CD4-positive, CD25-positive, alpha-beta regulatory T cell (primary cell): ENCODE measurements around the gene LCE3A. TPM values are rescaled to one million over a fixed set of nuclear protein-coding genes. Genes with fewer than 3 reads are reported as not detected.
A peak's percentile ranks its signal among the peaks of the same experiment; 100 is the strongest.
"Not testable (repeated sequence)": the region's sequence is repeated elsewhere in the genome, so short reads cannot be mapped to it uniquely, and the experiment has no call there.

Experiments used
- ATAC-seq, 2 donors: fragments of 150-1000 bp; cut with Tn5 transposase; one replicate each; pipeline ENCODE4 v1.10.0; 2021; ENCODE audit warnings: low read depth in 2 of 2, moderate number of reproducible peaks in 2 of 2, moderate library complexity in 1 of 2
- DNase-seq, 3 donors: peaks; one replicate each; pipeline versions ENCODE4 v3.0.0 to v3.0.0-alpha.2; 2012 to 2022; ENCODE audit warnings: mixed read lengths in 1 of 3
- H3K27ac ChIP-seq: one replicate; pipeline ENCODE4 v1.7.0; 2013; ENCODE audit warnings: mild to moderate bottlenecking, low read length; ENCODE audit not compliant: insufficient read depth, poor library complexity, severe bottlenecking
- H3K27me3 ChIP-seq: one replicate; pipeline ENCODE4 v1.7.0; 2013; ENCODE audit warnings: low read length; ENCODE audit not compliant: control insufficient read depth, insufficient read depth
- H3K36me3 ChIP-seq: one replicate; pipeline ENCODE4 v1.7.0; 2013; ENCODE audit warnings: mild to moderate bottlenecking, low read length, moderate library complexity; ENCODE audit not compliant: control insufficient read depth, insufficient read depth
- H3K4me1 ChIP-seq: 2 replicates; pipeline ENCODE4 v1.7.0; 2013; ENCODE audit warnings: mild to moderate bottlenecking, low read length; ENCODE audit not compliant: insufficient read depth, control insufficient read depth, poor library complexity, severe bottlenecking
- H3K4me3 ChIP-seq: one replicate; pipeline ENCODE4 v1.7.0; 2013; ENCODE audit warnings: low read depth, mild to moderate bottlenecking, low read length, moderate library complexity
- H3K9me3 ChIP-seq, 2 experiments: 1 replicate in 1 of 2; 2 replicates in 1 of 2; pipeline ENCODE4 v1.7.0; 2013; ENCODE audit warnings: low read length in 2 of 2, mild to moderate bottlenecking in 1 of 2, moderate library complexity in 1 of 2; ENCODE audit not compliant: control insufficient read depth in 2 of 2
- H3K27ac Mint-ChIP-seq, 3 donors: one replicate each; pipeline ENCODE4 v1.8.0; 2020 to 2022; ENCODE audit warnings: mild to moderate bottlenecking in 3 of 3, mixed read lengths in 3 of 3, moderate library complexity in 2 of 3
- H3K27me3 Mint-ChIP-seq: one replicate; pipeline ENCODE4 v1.8.0; 2022; ENCODE audit warnings: mild to moderate bottlenecking, mixed read lengths
- H3K36me3 Mint-ChIP-seq: one replicate; pipeline ENCODE4 v1.8.0; 2020; ENCODE audit warnings: mixed read lengths
- H3K4me1 Mint-ChIP-seq, 4 donors: one replicate each; pipeline ENCODE4 v1.8.0; 2020 to 2022; ENCODE audit warnings: mixed read lengths in 4 of 4, mild to moderate bottlenecking in 1 of 4
- H3K4me3 Mint-ChIP-seq, 4 donors: one replicate each; pipeline ENCODE4 v1.8.0; 2020 to 2022; ENCODE audit warnings: mild to moderate bottlenecking in 4 of 4, mixed read lengths in 4 of 4, moderate library complexity in 3 of 4
- H3K9me3 Mint-ChIP-seq, 7 donors: one replicate each; pipeline ENCODE4 v1.8.0; 2020 to 2022; ENCODE audit warnings: mixed read lengths in 7 of 7, mild to moderate bottlenecking in 3 of 7, moderate library complexity in 2 of 7
- polyA plus RNA-seq, 4 donors: library from polyadenylated mRNA; unstranded; fragments of 300-500 nt; fragmentation: Illumina TruSeq; gene quantifications; one replicate each; pipeline ENCODE4 v1.2.3, GENCODE V29; 2021
- total RNA-seq: library from RNA; stranded (reverse); gene quantifications from one replicate; pipeline ENCODE4 v1.2.3, GENCODE V29; 2022

The LCE3A gene
- total and polyA plus RNA-seq, 5 donors from 2014 or later, result not detected

DNA sequence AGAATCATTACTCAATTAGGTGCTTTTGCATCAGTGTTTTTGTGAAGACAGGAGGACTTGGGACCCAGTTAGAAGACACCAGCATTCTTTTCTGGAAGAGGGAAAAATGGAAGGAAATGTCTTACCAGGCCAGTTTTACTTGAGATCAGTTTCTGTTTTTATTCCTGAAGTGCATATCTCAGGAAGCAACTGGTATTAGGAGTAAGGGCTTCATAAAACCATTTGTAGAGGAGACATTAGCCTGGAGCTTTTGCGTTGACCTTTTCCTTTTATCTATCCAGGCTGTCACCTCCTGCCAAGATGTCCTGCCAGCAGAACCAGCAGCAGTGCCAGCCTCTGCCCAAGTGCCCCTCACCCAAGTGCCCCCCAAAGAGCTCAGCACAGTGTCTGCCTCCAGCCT is 9.4 kb downstream of the LCE3A start, which contains the start of gene LCE3B:
Gene LCE3B, plus strand, starts transcription at position 301 of the 400 bp plus-strand sequence. Its CDS starts 0 bp downstream, at position 301.
- Histone ChIP-seq H3K36me3 (no peaks in the 10 kb centered on the region), H3K4me1 (no peaks in the 10 kb centered on the region), H3K27ac (no peak within 1 kb of the TSS), H3K27me3 (no peaks in the 10 kb centered on the region), H3K4me3 (no peak within 1 kb of the TSS), H3K9me3 (peaks cover 2 to 4% of the 10 kb centered on the region in 2 experiments)
- ATAC-seq (no peak), DNase-seq (no peak)
- Mint-ChIP-seq H3K4me3 (no peak within 1 kb of the TSS), H3K27ac (no peak within 1 kb of the TSS), H3K9me3 (peaks cover 0 to 6% (median 0%) of the 10 kb centered on the region in 7 donors), H3K4me1 (no peaks in the 10 kb centered on the region), H3K27me3 (no peaks in the 10 kb centered on the region), H3K36me3 (no peaks in the 10 kb centered on the region)

DNA sequence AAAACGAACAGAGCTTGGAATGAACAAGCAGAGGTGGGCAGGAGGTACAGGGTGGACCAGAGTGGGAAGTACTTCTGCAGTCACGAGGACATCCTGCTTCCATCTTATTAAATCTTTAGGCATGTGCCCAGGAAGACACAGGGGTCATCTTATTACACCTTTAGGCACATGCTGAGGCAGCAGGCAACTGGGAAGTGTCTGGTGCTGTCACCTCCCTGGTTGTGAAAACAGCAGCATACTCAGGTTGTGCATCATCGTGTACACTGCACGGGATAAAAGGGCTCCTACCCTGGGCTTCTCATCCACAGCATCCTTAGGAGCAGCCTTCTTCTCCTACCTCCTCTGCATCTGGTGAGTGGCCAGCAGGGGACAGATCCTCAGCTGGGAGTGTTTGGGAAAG is 23.0 kb downstream of the LCE3A start, which contains the start of gene LCE3C:
Gene LCE3C, plus strand, starts transcription at position 301 of the 400 bp plus-strand sequence. CDS start 498 bp downstream, outside the sequence.
- no peaks in the 10 kb centered on the region for H3K9me3 ChIP-seq
- no peaks in the 10 kb centered on the region for H3K27me3 ChIP-seq
- H3K27ac Mint-ChIP-seq, result no peak within 1 kb of the TSS
- ATAC-seq (no peak), DNase-seq (no peak)
- H3K27me3 Mint-ChIP-seq, result no peaks in the 10 kb centered on the region
- no peak within 1 kb of the TSS for H3K4me3 Mint-ChIP-seq
- H3K36me3 Mint-ChIP-seq, result no peaks in the 10 kb centered on the region
- H3K4me1 ChIP-seq, result no peaks in the 10 kb centered on the region
- peaks cover 0 to 3% (median 0%) of the 10 kb centered on the region in 7 donors for H3K9me3 Mint-ChIP-seq
- no peak within 1 kb of the TSS for H3K27ac ChIP-seq
- H3K4me3 ChIP-seq, result no peak within 1 kb of the TSS
- H3K36me3 ChIP-seq, result no peaks in the 10 kb centered on the region
- H3K4me1 Mint-ChIP-seq, result no peaks in the 10 kb centered on the region

DNA sequence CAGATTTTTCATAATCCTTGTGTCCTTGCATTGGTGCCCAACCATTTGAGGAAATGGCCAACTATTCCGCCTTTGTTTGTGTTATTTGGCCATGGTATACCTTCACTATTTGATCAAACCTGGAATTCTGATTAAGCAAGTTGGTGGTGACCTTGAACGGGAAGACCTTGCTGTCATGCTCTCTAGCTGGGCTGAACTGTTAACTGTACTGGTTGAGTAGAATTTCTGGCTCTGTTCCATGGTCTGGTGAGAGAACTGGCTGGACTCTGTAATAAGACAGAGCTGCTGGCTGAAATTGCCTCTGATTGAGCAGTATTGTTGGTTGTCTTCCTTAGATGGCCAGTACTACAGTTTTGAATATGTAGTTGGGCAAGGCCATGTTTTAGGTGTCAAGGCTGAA is 25.9 kb downstream of the LCE3A start:
- H3K36me3 Mint-ChIP-seq, result no peaks in the 10 kb centered on the region
- H3K36me3 ChIP-seq, result no peaks in the 10 kb centered on the region
- H3K27ac Mint-ChIP-seq, result no peak overlapping the region
- ATAC-seq (no peak), DNase-seq (no peak)
- no peak overlapping the region for H3K27ac ChIP-seq
- no peaks in the 10 kb centered on the region for H3K9me3 ChIP-seq
- H3K27me3 Mint-ChIP-seq, result no peaks in the 10 kb centered on the region
- H3K27me3 ChIP-seq, result no peaks in the 10 kb centered on the region
- H3K4me1 Mint-ChIP-seq, result no peaks in the 10 kb centered on the region
- no peak overlapping the region for H3K4me3 ChIP-seq
- H3K9me3 Mint-ChIP-seq, result peaks cover 0 to 3% (median 0%) of the 10 kb centered on the region in 7 donors
- no peak overlapping the region for H3K4me3 Mint-ChIP-seq
- no peaks in the 10 kb centered on the region for H3K4me1 ChIP-seq

DNA sequence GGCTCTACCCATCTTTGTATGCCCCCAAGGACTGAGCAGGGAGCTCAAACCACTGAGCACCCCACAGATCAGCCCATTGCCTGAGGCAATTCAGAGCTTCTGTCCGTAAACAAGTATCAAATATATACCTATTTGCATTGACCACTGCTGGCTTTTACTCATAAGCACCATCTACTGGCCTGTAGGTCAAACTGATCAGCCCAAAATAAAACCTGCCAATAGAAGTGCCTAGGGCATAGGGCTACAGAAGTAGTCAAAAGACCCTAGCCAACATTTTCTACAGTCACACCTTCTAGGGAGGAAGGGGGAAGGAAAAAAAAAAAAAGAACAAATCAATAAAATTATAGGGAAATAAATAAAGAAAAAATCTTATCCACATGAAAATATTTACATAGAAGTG is 37.3 kb downstream of the LCE3A start:
- Mint-ChIP-seq H3K27ac (no peak overlapping the region), H3K36me3 (no peaks in the 10 kb centered on the region), H3K9me3 (peaks cover 0 to 2% (median 0%) of the 10 kb centered on the region in 7 donors), H3K4me3 (no peak overlapping the region), H3K4me1 (no peaks in the 10 kb centered on the region), H3K27me3 (no peaks in the 10 kb centered on the region)
- H3K4me3 ChIP-seq, result no peak overlapping the region
- ATAC-seq (no peak), DNase-seq (no peak)
- H3K27ac ChIP-seq, result no peak overlapping the region
- H3K36me3 ChIP-seq, result no peaks in the 10 kb centered on the region
- no peaks in the 10 kb centered on the region for H3K27me3 ChIP-seq
- no peaks in the 10 kb centered on the region for H3K9me3 ChIP-seq
- no peaks in the 10 kb centered on the region for H3K4me1 ChIP-seq

DNA sequence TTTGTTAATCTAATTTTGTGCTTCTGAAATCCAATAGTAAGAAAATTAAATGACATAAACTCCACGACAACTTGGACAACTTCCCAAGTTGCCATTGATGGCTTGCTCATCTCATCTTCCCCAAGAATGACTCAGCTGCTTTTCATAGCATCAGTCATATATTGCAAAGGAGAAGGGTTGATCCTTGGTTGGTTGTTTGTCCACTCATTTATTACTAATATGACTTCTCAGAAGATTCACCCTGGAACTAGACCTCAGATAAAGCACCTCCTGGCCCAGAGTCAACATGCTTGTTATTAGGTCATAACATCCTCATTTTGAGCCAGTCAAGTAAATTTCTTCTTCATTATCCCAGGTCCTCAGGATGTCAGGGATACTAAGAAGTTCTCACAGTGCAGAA is 40.3 kb downstream of the LCE3A start:
- Histone ChIP-seq H3K27ac (no peak overlapping the region), H3K4me1 (no peaks in the 10 kb centered on the region), H3K36me3 (no peaks in the 10 kb centered on the region), H3K27me3 (peaks cover 1% of the 10 kb centered on the region), H3K4me3 (no peak overlapping the region), H3K9me3 (no peaks in the 10 kb centered on the region)
- H3K9me3 Mint-ChIP-seq, result peaks cover 0 to 2% (median 0%) of the 10 kb centered on the region in 7 donors
- no peak overlapping the region for H3K27ac Mint-ChIP-seq
- DNase-seq, result no peak
- H3K36me3 Mint-ChIP-seq, result no peaks in the 10 kb centered on the region
- no peaks in the 10 kb centered on the region for H3K4me1 Mint-ChIP-seq
- peaks cover 14% of the 10 kb centered on the region for H3K27me3 Mint-ChIP-seq
- H3K4me3 Mint-ChIP-seq, result no peak overlapping the region
- no peak for ATAC-seq

DNA sequence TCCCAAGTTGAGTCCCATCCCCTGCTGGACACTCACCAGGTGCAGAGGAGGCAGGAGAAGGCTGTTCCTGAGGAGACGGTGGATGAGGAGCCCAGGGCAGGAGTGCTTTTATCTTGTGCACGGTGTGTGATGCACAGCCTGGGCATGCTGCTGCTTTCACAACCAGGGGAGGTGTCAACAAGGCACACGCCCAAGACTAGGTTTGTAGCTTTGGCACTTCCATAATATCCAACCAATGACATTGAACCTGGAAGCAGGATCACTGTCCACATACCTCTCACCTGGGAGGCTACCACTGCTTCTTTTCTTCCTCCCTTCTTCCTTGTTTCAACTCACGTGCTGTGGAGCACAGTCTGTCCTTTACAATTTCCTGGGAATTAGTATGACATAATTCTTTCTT is 42.5 kb downstream of the LCE3A start, which contains the start of gene LCE3D:
Gene LCE3D, minus strand, starts transcription at position 84 of the 400 bp plus-strand sequence. CDS start 580 bp downstream, outside the sequence.
- Histone ChIP-seq H3K36me3 (no peaks in the 10 kb centered on the region), H3K4me3 (no peak within 1 kb of the TSS), H3K4me1 (no peaks in the 10 kb centered on the region), H3K27me3 (peaks cover 1% of the 10 kb centered on the region), H3K9me3 (no peaks in the 10 kb centered on the region), H3K27ac (no peak within 1 kb of the TSS)
- Mint-ChIP-seq H3K4me3 (no peak within 1 kb of the TSS), H3K9me3 (peaks cover 0 to 1% (median 0%) of the 10 kb centered on the region in 7 donors), H3K36me3 (no peaks in the 10 kb centered on the region), H3K4me1 (no peaks in the 10 kb centered on the region), H3K27ac (no peak within 1 kb of the TSS), H3K27me3 (peaks cover 16% of the 10 kb centered on the region)
- DNase-seq (no peak), ATAC-seq (no peak)

DNA sequence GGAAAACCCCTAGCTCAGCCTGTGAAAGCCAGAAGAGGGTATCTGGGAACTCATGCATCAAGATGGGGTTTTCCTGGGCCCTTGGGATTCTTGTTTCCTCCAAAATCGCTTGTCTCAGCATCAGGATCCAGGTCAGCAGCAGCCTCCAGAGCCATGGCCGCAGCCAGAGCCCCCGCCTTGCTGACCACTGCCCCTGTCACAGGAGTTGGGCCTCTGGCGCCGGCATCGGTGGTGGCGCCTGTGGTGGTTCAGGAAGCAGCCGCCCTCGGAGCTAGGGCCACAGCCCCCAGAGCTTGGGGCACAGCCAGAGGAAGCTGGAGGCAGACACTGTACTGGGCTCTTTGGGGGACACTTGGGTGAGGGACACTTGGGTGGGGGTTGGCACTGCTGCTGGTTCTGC is 43.4 kb downstream of the LCE3A start:
- H3K36me3 Mint-ChIP-seq, H3K4me1 Mint-ChIP-seq, H3K4me1 ChIP-seq, H3K9me3 Mint-ChIP-seq, DNase-seq, H3K27ac ChIP-seq, H3K36me3 ChIP-seq, H3K27me3 ChIP-seq, H3K4me3 Mint-ChIP-seq, H3K4me3 ChIP-seq, H3K27ac Mint-ChIP-seq, ATAC-seq, H3K9me3 ChIP-seq: not testable (repeated sequence)
- peaks cover 16% of the 10 kb centered on the region for H3K27me3 Mint-ChIP-seq

DNA sequence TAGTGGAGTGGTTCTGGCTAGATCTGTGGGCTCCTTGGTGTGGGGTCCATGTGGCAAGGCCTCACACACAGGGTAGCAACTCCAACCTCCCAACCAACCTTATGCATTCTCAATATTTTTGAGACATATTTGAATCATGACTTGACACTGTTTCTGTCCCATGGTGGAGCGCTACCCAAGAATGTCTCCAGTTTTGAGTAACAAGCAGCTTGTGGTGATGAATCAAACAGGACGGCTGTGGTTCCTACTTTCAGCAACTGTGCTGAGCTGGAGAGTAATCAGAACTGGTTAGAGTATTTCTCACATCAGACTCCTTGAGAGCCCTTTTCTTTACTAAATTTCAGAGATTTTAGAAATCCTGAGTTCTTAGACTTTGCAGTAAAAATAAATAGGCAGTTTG is 45.7 kb downstream of the LCE3A start:
- Mint-ChIP-seq H3K9me3 (peaks cover 0 to 1% (median 0%) of the 10 kb centered on the region in 7 donors), H3K36me3 (no peaks in the 10 kb centered on the region), H3K27ac (peak overlapping the region in 1 of 3 donors; percentile 7), H3K27me3 (peaks cover 28% of the 10 kb centered on the region), H3K4me1 (no peaks in the 10 kb centered on the region), H3K4me3 (no peak overlapping the region)
- H3K4me3 ChIP-seq, result no peak overlapping the region
- H3K27ac ChIP-seq, result no peak overlapping the region
- no peaks in the 10 kb centered on the region for H3K4me1 ChIP-seq
- DNase-seq, result no peak
- H3K27me3 ChIP-seq, result peaks cover 1% of the 10 kb centered on the region
- no peaks in the 10 kb centered on the region for H3K9me3 ChIP-seq
- ATAC-seq, result no peak
- no peaks in the 10 kb centered on the region for H3K36me3 ChIP-seq
